Measurements from ENCODE around the gene RBM47. TPM values are rescaled to one million over a fixed set of nuclear protein-coding genes. Genes with fewer than 3 reads are reported as not detected.
"Not testable (repeated sequence)": the region's sequence is repeated elsewhere in the genome, so short reads cannot be mapped to it uniquely, and the experiment has no call there.

RBM47 gene
- total RNA-seq, 1 donor from 2014 or later = 41.1 TPM

- no peak for DNase-seq (ENCODE audit: low read depth)
- TF ChIP-seq CTCF (IDR thresholded peaks at IDR 0.05; ENCODE audit: insufficient read depth, low read length, poor library complexity, severe bottlenecking) = no peak
- H3K36me3 ChIP-seq (ENCODE audit: control insufficient read depth, insufficient read depth, low read length) = no peaks in the 10 kb centered on the region
- no peak overlapping the region for H3K4me3 ChIP-seq (ENCODE audit: low read depth, low read length)
- H3K27me3 ChIP-seq (ENCODE audit: control insufficient read depth, insufficient read depth, low read length) = no peaks in the 10 kb centered on the region
Observed at GRCh38 chr4:40417941-40418340, 211.7 kb downstream of the RBM47 start.

- H3K36me3 ChIP-seq (ENCODE audit: control insufficient read depth, insufficient read depth, low read length) = no peaks in the 10 kb centered on the region
- TF ChIP-seq CTCF (IDR thresholded peaks at IDR 0.05; ENCODE audit: insufficient read depth, low read length, poor library complexity, severe bottlenecking) = no peak
- H3K27me3 ChIP-seq (ENCODE audit: control insufficient read depth, insufficient read depth, low read length) = no peaks in the 10 kb centered on the region
- H3K4me3 ChIP-seq (ENCODE audit: low read depth, low read length) = no peak overlapping the region
- no peak for DNase-seq (ENCODE audit: low read depth)
Observed at GRCh38 chr4:40414673-40415072, 215.0 kb downstream of the RBM47 start.

GRCh38 chr4:40412866-40413795, 216.5 kb downstream of the RBM47 start:
- H3K27me3 ChIP-seq (ENCODE audit: control insufficient read depth, insufficient read depth, low read length) = no peaks in the 10 kb centered on the region
- no peak for DNase-seq (ENCODE audit: low read depth)
- H3K4me3 ChIP-seq (ENCODE audit: low read depth, low read length) = no peak overlapping the region
- H3K36me3 ChIP-seq (ENCODE audit: control insufficient read depth, insufficient read depth, low read length) = no peaks in the 10 kb centered on the region
- no peak for TF ChIP-seq CTCF (IDR thresholded peaks at IDR 0.05; ENCODE audit: insufficient read depth, low read length, poor library complexity, severe bottlenecking)

- Histone ChIP-seq H3K4me3 (ENCODE audit: low read depth, low read length) (no peak overlapping the region), H3K27me3 (ENCODE audit: control insufficient read depth, insufficient read depth, low read length) (no peaks in the 10 kb centered on the region), H3K36me3 (ENCODE audit: control insufficient read depth, insufficient read depth, low read length) (no peaks in the 10 kb centered on the region)
- no peak for DNase-seq (ENCODE audit: low read depth)
- no peak for TF ChIP-seq CTCF (IDR thresholded peaks at IDR 0.05; ENCODE audit: insufficient read depth, low read length, poor library complexity, severe bottlenecking)
Observed at GRCh38 chr4:40412388-40412787, 217.3 kb downstream of the RBM47 start.

- DNase-seq (ENCODE audit: low read depth) = no peak
- Histone ChIP-seq H3K4me3 (ENCODE audit: low read depth, low read length) (no peak overlapping the region), H3K36me3 (ENCODE audit: control insufficient read depth, insufficient read depth, low read length) (no peaks in the 10 kb centered on the region), H3K27me3 (ENCODE audit: control insufficient read depth, insufficient read depth, low read length) (no peaks in the 10 kb centered on the region)
- TF ChIP-seq CTCF (IDR thresholded peaks at IDR 0.05; ENCODE audit: insufficient read depth, low read length, poor library complexity, severe bottlenecking) = no peak
Observed at GRCh38 chr4:40409835-40410234, 219.8 kb downstream of the RBM47 start.

GRCh38 chr4:40407468-40407867, 222.2 kb downstream of the RBM47 start:
- not testable (repeated sequence) for H3K27me3 ChIP-seq (ENCODE audit: control insufficient read depth, insufficient read depth, low read length)

More at GRCh38 chr4:40407468-40407867, 222.2 kb downstream of the RBM47 start:
- not testable (repeated sequence) for H3K4me3 ChIP-seq (ENCODE audit: low read depth, low read length); DNase-seq (ENCODE audit: low read depth); H3K36me3 ChIP-seq (ENCODE audit: control insufficient read depth, insufficient read depth, low read length)

Measured in kidney epithelial cell (primary cell).